Mesenchymal stem cell (in vitro differentiated cells and primary cell): ENCODE measurements around the gene ZNF620.

Experiments used
- DNase-seq: peaks from one replicate; pipeline ENCODE4 v3.0.0-alpha.2; 2013
- H2AFZ ChIP-seq: one replicate; pipeline ENCODE4 v1.6.1; 2013; ENCODE audit warnings: low read depth, mild to moderate bottlenecking, control low read depth, inconsistent platforms, low read length, moderate library complexity
- H2AK5ac ChIP-seq: 2 replicates; pipeline ENCODE4 v1.6.1; 2013; ENCODE audit warnings: low read length, moderate library complexity, mild to moderate bottlenecking, inconsistent platforms; ENCODE audit not compliant: severe bottlenecking
- H2BK120ac ChIP-seq: one replicate; pipeline ENCODE4 v1.6.1; 2013; ENCODE audit warnings: low read depth, mild to moderate bottlenecking, inconsistent platforms, low read length, moderate library complexity
- H2BK12ac ChIP-seq, 2 experiments: one replicate each; pipeline ENCODE4 v1.6.1; 2013; ENCODE audit warnings: inconsistent platforms in 2 of 2, low read length in 2 of 2, mild to moderate bottlenecking in 2 of 2, moderate library complexity in 2 of 2, control low read depth in 1 of 2
- H2BK15ac ChIP-seq: one replicate; pipeline ENCODE4 v1.6.1; 2013; ENCODE audit warnings: mild to moderate bottlenecking, low read depth, inconsistent platforms; ENCODE audit not compliant: poor library complexity, severe bottlenecking
- H2BK5ac ChIP-seq: 2 replicates; pipeline ENCODE4 v1.6.1; 2013; ENCODE audit warnings: low read depth, mild to moderate bottlenecking, low read length, control low read depth, inconsistent platforms; ENCODE audit not compliant: poor library complexity, severe bottlenecking
- H3K14ac ChIP-seq, 2 experiments: one replicate each; pipeline ENCODE4 v1.6.1; 2013; ENCODE audit warnings: inconsistent platforms in 2 of 2, low read length in 2 of 2, control low read depth in 1 of 2, mild to moderate bottlenecking in 1 of 2, moderate library complexity in 1 of 2
- H3K18ac ChIP-seq, 2 experiments: one replicate each; pipeline ENCODE4 v1.6.1; 2013; ENCODE audit warnings: inconsistent platforms in 2 of 2, low read length in 2 of 2, control low read depth in 1 of 2, low read depth in 1 of 2, mild to moderate bottlenecking in 1 of 2
- H3K23ac ChIP-seq, 2 experiments: one replicate each; pipeline ENCODE4 v1.6.1; 2013; ENCODE audit warnings: inconsistent platforms in 2 of 2, low read length in 2 of 2, mild to moderate bottlenecking in 2 of 2, moderate library complexity in 2 of 2, control low read depth in 1 of 2
- H3K27ac ChIP-seq: 2 replicates; pipeline ENCODE4 v1.5.1; 2013; ENCODE audit warnings: mild to moderate bottlenecking, moderate library complexity, low read length, control low read depth, inconsistent platforms; ENCODE audit not compliant: poor library complexity, severe bottlenecking
- H3K27me3 ChIP-seq, 2 experiments: 2 replicates each; pipeline versions ENCODE4 v1.6.1 to v1.7.0; 2013; ENCODE audit warnings: low read length in 2 of 2, mild to moderate bottlenecking in 2 of 2, moderate library complexity in 2 of 2, control low read depth in 1 of 2, inconsistent platforms in 1 of 2; ENCODE audit not compliant: control insufficient read depth in 1 of 2, insufficient read depth in 1 of 2
- H3K36me3 ChIP-seq, 2 experiments: 2 replicates each; pipeline versions ENCODE4 v1.6.1 to v1.7.0; 2013; ENCODE audit warnings: low read length in 2 of 2, control low read depth in 1 of 2, inconsistent platforms in 1 of 2, low read depth in 1 of 2, mild to moderate bottlenecking in 1 of 2; ENCODE audit not compliant: insufficient read depth in 2 of 2, control insufficient read depth in 1 of 2
- H3K4ac ChIP-seq, 2 experiments: one replicate each; pipeline ENCODE4 v1.6.1; 2013; ENCODE audit warnings: inconsistent platforms in 2 of 2, low read length in 2 of 2, mild to moderate bottlenecking in 2 of 2, moderate library complexity in 2 of 2, control low read depth in 1 of 2, low read depth in 1 of 2
- H3K4me1 ChIP-seq: 2 replicates; pipeline ENCODE4 v1.6.1; 2013; ENCODE audit warnings: low read depth, low read length, control low read depth; ENCODE audit not compliant: control insufficient read depth, insufficient read depth
- H3K4me2 ChIP-seq: 2 replicates; pipeline ENCODE4 v1.6.1; 2013; ENCODE audit warnings: low read length, mild to moderate bottlenecking, inconsistent platforms; ENCODE audit not compliant: poor library complexity, severe bottlenecking
- H3K4me3 ChIP-seq, 2 experiments: 2 replicates each; pipeline versions ENCODE4 v1.5.1 to v1.7.0; 2013; ENCODE audit warnings: low read length in 2 of 2, mild to moderate bottlenecking in 2 of 2, control low read depth in 1 of 2, low read depth in 1 of 2; ENCODE audit not compliant: insufficient read depth in 1 of 2
- H3K79me1 ChIP-seq: replicated peaks from 2 replicates; pipeline ENCODE4 v1.6.1; 2013; ENCODE audit warnings: mild to moderate bottlenecking, control low read depth, low read length, inconsistent platforms; ENCODE audit not compliant: poor library complexity, severe bottlenecking
- H3K9ac ChIP-seq: 2 replicates; pipeline ENCODE4 v1.7.0; 2013; ENCODE audit warnings: mild to moderate bottlenecking, low read length, moderate library complexity
- H3K9me3 ChIP-seq: 2 replicates; pipeline ENCODE4 v1.7.0; 2013; ENCODE audit warnings: mild to moderate bottlenecking, low read length; ENCODE audit not compliant: control insufficient read depth
- H4K8ac ChIP-seq: one replicate; pipeline ENCODE4 v1.6.1; 2013; ENCODE audit warnings: inconsistent platforms, mild to moderate bottlenecking, low read length, moderate library complexity
- H4K91ac ChIP-seq: one replicate; pipeline ENCODE4 v1.6.1; 2013; ENCODE audit warnings: mild to moderate bottlenecking, low read length, inconsistent platforms
- WGBS: methylation state at CpG from one replicate; pipeline ENCODE4 v1.1.7; 2013; ENCODE audit warnings: mixed read lengths; 5-methylcytosine and 5-hydroxymethylcytosine counted together

ZNF620 gene

DNA sequence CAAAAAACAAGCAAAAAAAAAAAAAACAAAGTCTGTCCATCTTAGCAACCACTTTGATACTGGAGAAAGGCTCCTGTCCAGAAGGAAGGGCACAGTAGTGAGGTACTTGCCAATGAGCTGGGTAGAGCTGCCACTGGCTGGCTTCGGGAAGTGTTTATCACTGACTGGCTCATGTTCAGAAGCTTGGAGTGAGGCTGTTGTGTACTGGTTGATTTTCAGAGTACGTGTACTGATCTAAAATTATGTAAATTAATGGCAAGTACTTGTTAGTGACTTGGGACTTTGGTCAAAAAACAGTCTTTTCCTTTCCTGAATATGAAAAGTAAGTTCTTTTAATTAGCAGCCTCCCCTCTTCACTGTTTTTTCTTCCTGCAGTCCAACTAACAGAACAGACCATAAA is 17.9 kb downstream of the ZNF620 start:
- H4K8ac ChIP-seq = no peak overlapping the region
- peak; percentile 9 for DNase-seq
- H3K36me3 ChIP-seq = peaks cover 0 to 25% of the 10 kb centered on the region in 2 experiments
- H2BK15ac ChIP-seq = no peak overlapping the region
- H3K27ac ChIP-seq = no peak overlapping the region
- H3K14ac ChIP-seq = no peak overlapping the region
- no peak overlapping the region for H3K4ac ChIP-seq
- H3K18ac ChIP-seq = no peak overlapping the region
- no peaks in the 10 kb centered on the region for H3K9me3 ChIP-seq
- H3K27me3 ChIP-seq = no peaks in the 10 kb centered on the region
- no peak overlapping the region for H2AK5ac ChIP-seq
- H3K9ac ChIP-seq = peak overlapping the region; percentile 99
- H3K4me2 ChIP-seq = no peak overlapping the region
- 100% methylated on average over 2 of the region's 2 CpGs for WGBS
- H3K4me1 ChIP-seq = peaks cover 7% of the 10 kb centered on the region
- H2BK12ac ChIP-seq = no peak overlapping the region
- no peak overlapping the region for H2AFZ ChIP-seq
- H2BK5ac ChIP-seq = no peak overlapping the region
- H4K91ac ChIP-seq = no peak overlapping the region
- H3K4me3 ChIP-seq = peak overlapping the region in 1 of 2 experiments; percentile 98
- no peak overlapping the region for H2BK120ac ChIP-seq
- H3K23ac ChIP-seq = no peak overlapping the region
- H3K79me1 ChIP-seq = peaks cover 4% of the 10 kb centered on the region

DNA sequence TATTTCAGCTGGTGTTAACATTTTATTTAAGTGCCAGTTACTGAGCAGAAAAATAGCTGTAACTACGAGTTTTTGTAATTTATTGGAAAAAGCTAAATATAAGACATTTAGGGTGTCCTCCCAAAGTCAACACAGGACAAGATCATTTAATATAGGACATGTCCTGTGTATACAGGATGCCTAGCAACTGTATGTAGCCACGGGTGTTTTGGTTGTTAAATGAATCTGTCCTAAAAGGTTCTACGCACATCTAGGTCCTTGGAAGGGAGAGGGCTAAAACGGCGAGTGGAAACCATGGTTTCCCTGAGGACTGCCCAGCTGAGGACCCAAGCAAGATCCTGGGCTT is 18.4 kb downstream of the ZNF620 start:
- Histone ChIP-seq H3K4me3 (peak overlapping the region; percentile 72 to 98), H2BK15ac (peak overlapping the region; percentile 97), H3K4me1 (peaks cover 7% of the 10 kb centered on the region), H3K18ac (peak overlapping the region; percentile 91 to 99), H3K27ac (peak overlapping the region; percentile 65), H2AK5ac (no peak overlapping the region), H3K9ac (peak overlapping the region; percentile 99), H2AFZ (peak overlapping the region; percentile 96), H2BK5ac (no peak overlapping the region), H3K23ac (peak overlapping the region in 1 of 2 experiments; percentile 57), H4K8ac (peak overlapping the region; percentile 100), H3K36me3 (peaks cover 4 to 29% of the 10 kb centered on the region in 2 experiments), H3K27me3 (no peaks in the 10 kb centered on the region), H2BK120ac (no peak overlapping the region), H3K4ac (peak overlapping the region; percentile 64 to 85), H3K79me1 (peaks cover 7% of the 10 kb centered on the region), H3K9me3 (no peaks in the 10 kb centered on the region), H3K4me2 (peak overlapping the region; percentile 92), H3K14ac (peak overlapping the region in 1 of 2 experiments; percentile 97), H2BK12ac (peak overlapping the region in 1 of 2 experiments; percentile 29), H4K91ac (peak overlapping the region; percentile 100)
- WGBS = 49% methylated on average over 4 of the region's 5 CpGs
- no peak for DNase-seq

DNA sequence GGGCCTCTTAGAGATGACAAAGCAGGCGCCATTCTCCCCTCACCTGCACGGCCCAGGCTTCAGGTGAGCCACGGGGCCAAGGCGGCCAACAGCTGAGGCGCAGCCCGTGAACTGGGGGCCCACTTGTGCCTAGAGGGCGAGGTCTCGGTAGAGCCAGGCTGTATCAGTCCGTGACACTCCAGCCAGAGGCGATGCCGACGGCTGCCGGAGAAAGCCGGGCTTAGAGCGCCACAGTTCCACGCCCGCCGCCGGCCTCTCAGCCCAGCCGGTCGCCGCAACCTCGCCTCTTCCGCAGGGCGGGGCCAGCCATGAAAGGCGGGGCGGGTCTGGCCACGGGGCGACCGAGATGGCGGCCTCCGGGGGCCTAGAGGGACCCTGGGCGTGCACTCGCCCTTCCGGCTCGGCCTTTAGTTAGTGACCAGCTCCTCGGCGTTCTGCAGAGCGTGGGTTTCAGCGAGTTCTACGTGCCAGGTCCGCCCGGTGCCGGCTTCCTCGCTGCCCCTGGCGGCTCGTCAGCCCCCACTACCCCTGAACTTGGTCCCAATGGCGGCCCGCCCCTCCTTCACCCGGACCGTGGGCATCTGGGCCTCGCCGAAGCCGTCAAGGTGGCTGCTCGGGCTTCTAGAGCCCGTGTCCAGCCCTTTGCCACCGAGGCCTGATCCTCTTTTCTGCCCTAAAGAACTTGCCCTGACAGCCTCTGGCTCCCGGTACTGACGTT is 18.9 kb downstream of the ZNF620 start, which contains the start of gene ZNF621:
Gene ZNF621 (plus strand): TSS at position 393 of the 718 bp plus-strand sequence. CDS start 881 bp downstream, outside the sequence.
- Histone ChIP-seq H3K23ac (peak within 1 kb of the TSS in 1 of 2 experiments; percentile 57), H2BK5ac (no peak within 1 kb of the TSS), H2BK12ac (peak within 1 kb of the TSS in 1 of 2 experiments; percentile 29), H3K4me2 (peak within 1 kb of the TSS; percentile 92), H3K4ac (peak within 1 kb of the TSS; percentile 90 to 97), H3K9me3 (peaks cover 1% of the 10 kb centered on the region), H3K4me1 (peaks cover 7% of the 10 kb centered on the region), H2AK5ac (no peak within 1 kb of the TSS), H4K91ac (peak within 1 kb of the TSS; percentile 100), H3K9ac (peak within 1 kb of the TSS; percentile 99), H3K14ac (peak within 1 kb of the TSS in 1 of 2 experiments; percentile 97), H3K27me3 (no peaks in the 10 kb centered on the region), H4K8ac (peak within 1 kb of the TSS; percentile 100), H2BK120ac (peak within 1 kb of the TSS; percentile 59), H2BK15ac (peak within 1 kb of the TSS; percentile 97), H3K36me3 (peaks cover 9 to 35% of the 10 kb centered on the region in 2 experiments), H2AFZ (peak within 1 kb of the TSS; percentile 96), H3K18ac (peak within 1 kb of the TSS; percentile 94 to 99), H3K4me3 (peak within 1 kb of the TSS; percentile 72 to 98), H3K27ac (peak within 1 kb of the TSS; percentile 65), H3K79me1 (peaks cover 9% of the 10 kb centered on the region)
- DNase-seq = peak; percentile 83
- WGBS = 2% methylated on average over 55 of the region's 59 CpGs

DNA sequence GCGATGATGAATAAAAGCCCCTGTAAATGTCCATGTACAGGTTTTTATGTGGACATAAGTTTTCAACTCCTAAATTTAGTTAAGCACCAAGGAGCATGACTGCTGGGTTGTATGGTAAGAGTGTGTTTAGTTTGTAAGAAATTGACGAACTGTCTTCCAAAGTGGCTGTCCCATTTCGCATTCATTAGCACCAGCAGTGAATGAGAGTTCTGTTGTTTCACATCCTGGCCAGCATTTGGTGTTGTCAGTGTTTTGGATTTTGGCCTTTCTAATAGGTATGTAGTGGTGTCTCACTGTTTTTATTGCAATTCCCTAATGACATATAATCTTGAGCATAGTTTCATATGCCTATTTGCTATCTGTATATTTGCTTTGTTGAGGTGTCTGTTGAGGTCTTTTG is 22.6 kb downstream of the ZNF620 start:
- Histone ChIP-seq H2BK5ac (no peak overlapping the region), H3K9me3 (peaks cover 38% of the 10 kb centered on the region), H3K14ac (no peak overlapping the region), H3K36me3 (peaks cover 34 to 72% of the 10 kb centered on the region in 2 experiments), H3K9ac (no peak overlapping the region), H3K27me3 (no peaks in the 10 kb centered on the region), H4K8ac (no peak overlapping the region), H3K4me1 (peaks cover 7% of the 10 kb centered on the region), H2BK120ac (no peak overlapping the region), H2AK5ac (no peak overlapping the region), H3K4me3 (no peak overlapping the region), H3K4ac (no peak overlapping the region), H3K18ac (no peak overlapping the region), H2BK12ac (no peak overlapping the region), H2BK15ac (no peak overlapping the region), H3K23ac (no peak overlapping the region), H3K79me1 (peaks cover 24% of the 10 kb centered on the region), H2AFZ (no peak overlapping the region), H3K4me2 (no peak overlapping the region), H3K27ac (no peak overlapping the region), H4K91ac (no peak overlapping the region)
- DNase-seq = no peak
- 98% methylated on average over 3 of the region's 3 CpGs for WGBS
